B cell (primary cell): Measurements from ENCODE around the gene RHOH.

Source experiments
- CTCF ChIP-seq: fragments of 200-600 bp; IDR thresholded peaks from one replicate; pipeline ENCODE4 v1.8.0; 2022; ENCODE audit warnings: antibody characterized with exemption, mild to moderate bottlenecking
- EZH2 ChIP-seq: IDR thresholded peaks from 2 replicates; pipeline ENCODE4 v1.6.1; 2012; ENCODE audit warnings: borderline replicate concordance, low read depth, mild to moderate bottlenecking, moderate library complexity, low read length; ENCODE audit not compliant: insufficient read depth, poor library complexity, severe bottlenecking

- no peak for TF ChIP-seq CTCF
- no peak for TF ChIP-seq EZH2
Measured at GRCh38 chr4:40190019-40190418, 6.8 kb upstream of the RHOH start.
